GM19025 (cell line): Measurements from ENCODE around the gene SYNGR1.

Experiments
- ATAC-seq: cut with Tn5 transposase; IDR thresholded peaks from one replicate; pipeline ENCODE4 v1.9.1; 2021; ENCODE audit warnings: mild to moderate bottlenecking, low read depth, moderate library complexity; ENCODE audit not compliant: unreplicated experiment

SYNGR1 gene, protein sequence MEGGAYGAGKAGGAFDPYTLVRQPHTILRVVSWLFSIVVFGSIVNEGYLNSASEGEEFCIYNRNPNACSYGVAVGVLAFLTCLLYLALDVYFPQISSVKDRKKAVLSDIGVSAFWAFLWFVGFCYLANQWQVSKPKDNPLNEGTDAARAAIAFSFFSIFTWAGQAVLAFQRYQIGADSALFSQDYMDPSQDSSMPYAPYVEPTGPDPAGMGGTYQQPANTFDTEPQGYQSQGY

GRCh38 chr22:39349967-39350726 is at the start of gene SYNGR1:
Gene SYNGR1 (plus strand): TSS chr22:39349991. CDS start chr22:39350011, 20 bp downstream.
- ATAC-seq = no peak

GRCh38 chr22:39300186-39300830 is 49.5 kb upstream of the SYNGR1 start:
- no peak for ATAC-seq

GRCh38 chr22:39301108-39301507 is 48.7 kb upstream of the SYNGR1 start:
- no peak for ATAC-seq

DNA sequence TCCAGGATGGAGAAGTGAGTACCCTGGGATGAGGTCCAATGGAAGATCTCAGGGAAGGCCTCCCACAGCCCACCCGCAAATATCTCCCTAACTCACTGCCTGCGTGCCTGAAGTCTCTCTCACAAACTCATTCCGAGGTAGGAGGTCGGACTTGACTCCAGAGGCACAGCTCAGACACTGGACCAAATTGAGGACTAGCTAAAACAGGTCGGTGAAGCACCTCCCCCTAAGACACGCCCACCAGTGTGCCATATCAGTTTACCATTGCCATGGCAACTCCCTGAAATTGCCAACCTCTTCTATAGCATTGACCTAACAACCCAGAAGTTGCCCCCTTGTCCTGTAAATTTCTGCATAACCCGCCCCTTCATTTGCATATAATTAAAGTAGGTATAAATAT is 47.9 kb upstream of the SYNGR1 start:
- no peak for ATAC-seq

GRCh38 chr22:39302431-39302960 is 47.3 kb upstream of the SYNGR1 start:
- no peak for ATAC-seq

DNA sequence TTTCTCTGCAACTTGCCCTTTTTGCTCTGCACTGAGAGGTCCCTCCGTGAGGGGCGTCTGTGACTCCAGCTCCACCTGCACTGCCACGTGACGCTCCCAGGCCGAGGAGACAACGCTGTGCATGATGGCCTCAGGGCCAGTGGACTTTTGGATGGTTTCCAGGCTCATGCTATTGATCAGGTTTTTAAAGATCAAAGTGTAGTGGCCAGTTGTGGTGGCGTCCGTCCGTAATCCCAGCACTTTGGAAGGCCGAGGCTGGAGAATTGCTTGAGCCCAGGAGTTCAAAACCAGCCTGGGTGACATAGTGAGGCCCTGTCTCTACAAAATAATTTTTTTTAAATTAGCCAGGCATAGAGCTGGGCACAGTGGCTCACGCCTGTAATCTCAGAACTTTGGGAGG is 46.4 kb upstream of the SYNGR1 start:
- ATAC-seq = no peak

DNA sequence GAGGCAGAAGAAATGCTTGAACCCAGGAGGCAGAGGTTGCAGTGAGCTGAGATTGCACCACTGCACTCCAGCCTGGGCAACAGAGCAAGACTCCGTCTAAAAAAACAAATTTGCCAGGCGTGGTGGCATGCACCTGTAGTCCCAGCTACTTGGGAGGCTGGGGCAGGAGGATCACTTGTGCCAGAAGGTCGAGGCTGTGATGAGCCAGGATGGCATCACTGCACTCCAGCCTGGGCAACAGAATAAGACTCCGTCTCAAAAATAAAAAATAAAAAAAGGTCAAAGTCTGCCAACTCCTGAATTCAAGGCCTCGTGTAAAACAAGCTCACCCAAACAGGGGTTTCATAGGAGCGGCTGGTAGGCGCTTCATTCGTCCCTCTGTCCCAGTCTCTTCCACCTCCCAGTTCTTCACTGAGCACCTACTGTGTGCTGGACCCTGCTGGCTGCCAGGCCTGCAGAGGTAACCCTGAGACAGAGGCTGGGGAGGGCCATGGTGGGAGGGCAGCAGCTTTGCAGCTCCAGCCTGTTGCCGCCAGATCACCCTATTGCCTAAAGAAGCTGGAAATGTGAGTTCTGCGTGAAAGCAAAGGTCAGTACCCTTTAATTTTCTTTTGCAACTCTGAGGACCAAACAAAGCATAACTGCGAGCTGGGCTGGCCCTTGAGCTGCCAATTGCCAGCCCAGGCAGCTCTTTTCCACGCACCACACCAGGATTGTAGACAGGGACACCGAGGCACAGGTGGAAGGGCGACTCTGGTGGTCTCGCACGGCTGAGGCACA is 45.7 kb upstream of the SYNGR1 start:
- no peak for ATAC-seq

DNA sequence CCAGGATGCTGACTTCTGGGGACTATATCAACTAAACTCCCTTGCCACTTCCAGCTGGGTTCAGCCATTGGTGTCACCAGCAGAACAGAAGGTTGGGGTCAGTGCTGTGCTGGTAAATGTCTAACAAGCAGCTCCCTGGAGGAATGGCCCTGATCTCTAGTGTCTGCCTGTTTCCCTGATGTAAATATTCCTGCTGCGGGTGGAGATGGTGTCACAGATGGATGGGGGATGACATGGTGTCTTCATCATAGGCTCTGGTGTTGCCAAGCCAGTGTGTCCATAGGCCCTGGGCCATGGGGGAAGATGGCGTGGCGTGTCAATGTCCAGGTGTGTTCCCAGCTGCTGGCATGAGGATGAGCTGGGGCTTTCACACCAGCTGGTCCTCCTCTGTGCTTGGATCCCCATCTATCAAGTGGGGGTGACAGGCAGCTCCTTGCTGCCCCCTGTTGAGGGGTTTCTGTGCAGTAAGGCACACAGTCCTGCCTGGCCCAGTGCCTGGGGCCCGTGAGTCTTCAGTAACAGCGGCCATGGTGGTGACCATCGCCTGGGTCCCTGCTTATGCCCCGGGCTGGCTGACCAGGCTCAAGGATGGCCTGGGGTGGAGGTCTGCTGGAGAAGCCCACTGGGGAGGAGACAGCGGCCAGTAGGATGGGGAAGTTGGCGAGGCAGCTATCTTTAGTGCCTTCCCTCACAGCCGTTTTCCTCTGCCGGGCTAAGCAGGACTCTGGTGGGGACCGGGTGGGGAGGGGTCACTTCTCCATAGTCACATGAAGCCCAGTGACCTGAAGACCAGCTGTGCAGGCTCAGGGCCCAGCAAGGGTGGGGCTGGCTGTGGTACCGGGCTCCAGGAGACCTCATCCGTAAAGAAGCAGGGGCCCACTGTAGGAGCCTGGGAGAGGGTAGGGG is 43.1 kb upstream of the SYNGR1 start:
- no peak for ATAC-seq

- ATAC-seq = no peak
Observed at GRCh38 chr22:39308614-39309363, 41.0 kb upstream of the SYNGR1 start.

GRCh38 chr22:39309364-39309861 is 40.4 kb upstream of the SYNGR1 start:
- ATAC-seq = no peak

DNA sequence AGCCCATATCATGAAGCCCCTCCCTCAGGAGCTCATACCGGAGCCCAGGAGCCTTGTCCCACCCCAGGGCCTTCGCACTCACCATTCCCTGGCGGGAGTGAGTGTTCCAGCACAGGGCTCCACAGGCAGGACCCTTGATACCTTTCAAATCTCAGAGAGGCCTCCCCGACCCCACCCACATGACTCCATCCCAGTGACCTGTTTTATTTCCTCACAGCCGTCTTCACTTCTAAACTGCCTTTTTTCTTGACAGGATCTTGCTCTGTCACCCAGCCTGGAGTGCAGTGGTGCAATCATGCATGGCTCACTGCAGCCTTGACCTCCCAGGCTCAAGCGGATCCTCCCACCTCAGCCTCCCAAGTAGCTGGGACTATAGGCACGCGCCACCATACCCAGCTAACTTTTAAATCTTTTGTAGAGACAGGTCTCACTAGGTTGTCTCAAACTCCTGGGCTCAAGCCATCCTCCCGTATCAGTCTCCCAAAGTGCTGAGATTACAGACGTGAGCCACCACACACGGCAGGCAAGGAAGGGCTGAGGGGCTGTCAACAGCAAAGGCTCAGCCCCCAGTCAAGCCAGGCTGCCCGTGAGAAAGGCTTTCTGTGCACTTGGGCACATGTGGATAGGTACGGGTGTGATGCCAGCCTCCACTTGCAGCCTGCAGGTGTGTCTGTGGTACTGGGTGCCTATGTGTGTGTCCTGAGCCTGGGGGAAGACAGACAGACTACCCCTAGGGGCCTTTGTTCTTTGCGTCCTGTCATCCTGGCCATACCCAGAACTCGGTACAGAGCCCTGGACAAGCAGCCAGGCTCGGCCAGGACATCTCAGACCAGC is 39.7 kb upstream of the SYNGR1 start:
- no peak for ATAC-seq

GRCh38 chr22:39311592-39312400 is 38.0 kb upstream of the SYNGR1 start:
- ATAC-seq = no peak

DNA sequence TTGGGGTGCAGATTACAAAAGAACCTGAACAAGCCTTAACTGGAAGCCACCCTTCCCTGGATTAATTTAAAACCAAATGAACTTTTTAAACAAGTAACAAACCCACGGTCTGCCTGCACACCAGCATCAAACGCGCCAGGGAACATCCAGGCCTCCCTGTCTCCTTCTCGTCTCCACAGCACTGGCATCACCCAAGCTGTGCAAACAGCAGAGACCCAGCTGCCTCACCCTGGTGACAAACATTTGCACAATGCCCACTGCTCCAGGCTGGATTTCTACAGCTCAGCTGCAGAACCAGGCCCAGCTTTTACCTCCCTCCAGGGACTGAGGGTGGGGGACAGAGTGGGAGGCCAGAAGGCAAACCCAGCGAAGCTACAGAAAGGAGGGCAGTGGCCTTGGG is 37.4 kb upstream of the SYNGR1 start:
- ATAC-seq = no peak

GRCh38 chr22:39313258-39314001 is 36.4 kb upstream of the SYNGR1 start:
- no peak for ATAC-seq

- no peak for ATAC-seq
Observed at GRCh38 chr22:39314251-39314971, 35.4 kb upstream of the SYNGR1 start.

DNA sequence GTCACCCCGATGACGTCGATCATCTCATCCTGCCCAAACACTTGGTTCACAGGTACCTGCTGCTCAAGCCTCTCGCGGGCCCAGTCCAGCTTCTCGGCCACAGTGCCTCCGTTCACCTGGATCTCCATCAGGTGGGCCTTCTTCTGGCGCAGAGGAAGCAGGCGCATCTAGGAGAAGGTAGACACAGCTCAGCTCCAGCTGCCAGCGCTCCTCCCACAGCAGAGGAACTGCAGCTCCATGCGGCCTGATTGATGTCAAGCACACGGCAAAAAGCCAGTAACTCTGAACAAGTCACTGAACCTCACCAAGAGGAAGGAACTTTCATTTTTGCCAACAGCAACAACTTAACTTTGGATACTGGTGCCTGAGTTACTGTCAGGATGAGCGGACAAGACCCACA is 34.4 kb upstream of the SYNGR1 start:
- no peak for ATAC-seq
